ENCODE data around the gene NCBP1.
A peak's percentile ranks its signal among the peaks of the same experiment; 100 is the strongest.

The NCBP1 gene

GRCh38 chr9:97633859-97634490, 354 bp downstream of the NCBP1 start:
- DNase-seq (ENCODE audit: low spot score in 2 of 2): no peak
- H3K36me3 ChIP-seq (replicated peaks): no peaks in the 10 kb centered on the region
- in situ Hi-C loops (cut with MboI; ENCODE audit: low sequenced_read_pairs): no loop called here
- H3K4me1 ChIP-seq: peaks cover 15% of the 10 kb centered on the region
- no peaks in the 10 kb centered on the region for H3K27me3 ChIP-seq (ENCODE audit: low read depth)
- peak overlapping the region; percentile 86 for H3K4me3 ChIP-seq
- H3K9me3 ChIP-seq: no peaks in the 10 kb centered on the region

DNA sequence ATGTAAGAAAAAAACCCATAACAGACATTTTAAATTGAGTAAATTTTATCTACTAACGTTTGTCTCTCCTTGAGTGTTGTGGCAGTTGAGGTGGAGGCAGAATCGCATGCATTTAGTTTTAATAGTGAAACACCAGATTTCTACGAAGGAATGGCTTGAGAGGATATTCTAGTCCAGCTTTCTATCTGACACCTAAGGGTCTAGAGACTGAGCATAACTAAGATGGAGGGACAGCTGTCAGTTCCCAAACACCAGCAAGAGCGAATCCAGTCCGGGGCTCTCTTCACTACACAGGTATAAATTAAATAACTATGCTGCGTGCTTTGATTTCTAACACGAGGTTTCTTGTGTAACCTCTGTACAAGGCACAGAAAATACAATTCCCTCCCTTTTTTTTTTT, 1.4 kb downstream of the NCBP1 start:
- Histone ChIP-seq H3K4me3 (peak overlapping the region; percentile 86), H3K36me3 (replicated peaks) (no peaks in the 10 kb centered on the region), H3K27me3 (ENCODE audit: low read depth) (no peaks in the 10 kb centered on the region), H3K4me1 (peaks cover 14% of the 10 kb centered on the region), H3K9me3 (no peaks in the 10 kb centered on the region)
- in situ Hi-C loops (cut with MboI; ENCODE audit: low sequenced_read_pairs): no loop called here
- no peak for DNase-seq (ENCODE audit: low spot score in 2 of 2)

DNA sequence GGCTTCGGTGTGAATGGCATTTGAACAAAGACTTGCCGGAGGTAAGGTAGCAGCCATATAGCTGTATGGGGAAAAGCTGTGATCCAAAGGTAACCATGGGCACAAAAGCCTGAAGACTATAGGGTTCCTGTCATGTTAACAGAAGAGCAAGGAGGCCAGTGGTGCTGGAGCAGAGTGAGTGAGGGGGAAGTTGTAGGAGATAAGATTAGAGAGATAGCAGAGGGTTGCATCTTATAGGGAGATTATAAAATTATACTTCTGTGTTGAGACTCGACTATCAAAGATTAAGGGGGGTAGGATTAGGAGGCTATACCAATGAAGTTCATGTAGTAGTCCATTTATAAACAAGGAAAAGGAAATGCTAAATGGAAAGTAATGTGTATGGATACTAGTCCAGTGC, 3.3 kb downstream of the NCBP1 start:
- H3K4me3 ChIP-seq: no peak overlapping the region
- in situ Hi-C loops (cut with MboI; ENCODE audit: low sequenced_read_pairs): no loop called here
- no peaks in the 10 kb centered on the region for H3K27me3 ChIP-seq (ENCODE audit: low read depth)
- no peak for DNase-seq (ENCODE audit: low spot score in 2 of 2)
- H3K36me3 ChIP-seq (replicated peaks): peaks cover 11% of the 10 kb centered on the region
- peaks cover 19% of the 10 kb centered on the region for H3K4me1 ChIP-seq
- no peaks in the 10 kb centered on the region for H3K9me3 ChIP-seq

DNA sequence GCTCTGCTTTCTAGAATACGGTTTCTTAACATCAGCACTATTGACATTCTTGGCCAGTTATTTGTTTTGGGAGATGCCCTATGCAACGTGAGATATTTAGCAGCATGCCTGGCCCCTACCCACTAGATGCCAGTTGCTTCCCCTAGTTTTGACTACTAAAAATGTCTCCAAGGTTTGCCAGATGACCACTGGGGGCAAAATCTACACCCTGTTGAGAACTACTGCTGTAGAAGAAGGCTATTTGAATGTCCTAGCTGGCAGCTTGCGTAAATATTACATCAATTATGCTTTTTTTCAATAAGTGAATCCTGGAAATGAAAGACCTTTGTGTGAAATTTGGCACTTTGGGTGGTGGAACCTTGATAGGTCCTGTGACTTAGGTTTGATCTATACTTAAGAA, 5.0 kb downstream of the NCBP1 start:
- Histone ChIP-seq H3K36me3 (replicated peaks) (peaks cover 25% of the 10 kb centered on the region), H3K4me1 (peaks cover 16% of the 10 kb centered on the region), H3K27me3 (ENCODE audit: low read depth) (no peaks in the 10 kb centered on the region), H3K4me3 (no peak overlapping the region), H3K9me3 (no peaks in the 10 kb centered on the region)
- in situ Hi-C loops (cut with MboI; ENCODE audit: low sequenced_read_pairs): no loop called here
- no peak for DNase-seq (ENCODE audit: low spot score in 2 of 2)

DNA sequence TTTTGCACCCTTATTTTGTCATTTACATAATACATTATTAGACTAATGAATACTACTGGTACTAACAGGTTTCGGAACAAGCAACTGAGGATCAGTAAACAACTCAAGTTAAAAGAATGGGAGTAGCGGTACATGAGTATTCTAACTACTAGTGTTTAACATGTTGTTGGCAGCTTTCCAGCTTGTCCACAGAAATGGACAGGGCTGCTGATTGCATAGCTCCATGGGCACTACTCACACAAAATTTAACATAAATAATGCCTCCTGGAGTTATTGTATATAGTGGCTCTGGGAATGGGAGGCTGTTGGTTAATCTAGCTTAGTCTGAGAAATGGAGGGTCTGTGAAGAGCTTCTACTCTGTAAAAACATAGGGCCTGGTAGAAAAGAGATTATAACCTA, 6.7 kb downstream of the NCBP1 start:
- Histone ChIP-seq H3K4me1 (peaks cover 18% of the 10 kb centered on the region), H3K27me3 (ENCODE audit: low read depth) (no peaks in the 10 kb centered on the region), H3K9me3 (no peaks in the 10 kb centered on the region), H3K36me3 (replicated peaks) (peaks cover 35% of the 10 kb centered on the region), H3K4me3 (no peak overlapping the region)
- in situ Hi-C loops (cut with MboI; ENCODE audit: low sequenced_read_pairs): no loop called here
- peak in 1 of 2 experiments; percentile 21 for DNase-seq (ENCODE audit: low spot score in 2 of 2)

DNA sequence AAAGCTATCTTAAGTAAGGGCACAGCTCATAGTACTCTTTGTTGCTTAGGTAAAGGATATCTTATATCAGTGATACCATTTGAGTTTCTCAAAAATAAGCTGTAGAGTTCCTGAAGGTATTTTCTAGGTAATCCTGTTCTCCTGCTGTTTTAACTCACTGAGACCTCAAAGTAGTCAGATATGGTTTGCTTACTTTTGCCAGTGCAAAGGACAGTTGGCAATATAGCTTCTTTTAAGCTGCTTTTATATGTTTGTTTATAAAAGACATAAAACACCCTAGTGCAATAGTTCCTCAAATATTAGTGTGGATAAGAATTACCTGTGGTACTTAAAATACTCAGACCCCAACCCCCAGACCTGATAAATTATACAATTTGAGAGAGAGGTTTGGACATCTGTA, 12.1 kb downstream of the NCBP1 start:
- Histone ChIP-seq H3K27me3 (ENCODE audit: low read depth) (no peaks in the 10 kb centered on the region), H3K4me1 (peaks cover 9% of the 10 kb centered on the region; the same call in 1 of the 2 replicates), H3K36me3 (replicated peaks) (peaks cover 75% of the 10 kb centered on the region), H3K4me3 (no peak overlapping the region), H3K9me3 (no peaks in the 10 kb centered on the region)
- in situ Hi-C loops (cut with MboI; ENCODE audit: low sequenced_read_pairs): no loop called here
- DNase-seq (ENCODE audit: low spot score in 2 of 2): no peak

DNA sequence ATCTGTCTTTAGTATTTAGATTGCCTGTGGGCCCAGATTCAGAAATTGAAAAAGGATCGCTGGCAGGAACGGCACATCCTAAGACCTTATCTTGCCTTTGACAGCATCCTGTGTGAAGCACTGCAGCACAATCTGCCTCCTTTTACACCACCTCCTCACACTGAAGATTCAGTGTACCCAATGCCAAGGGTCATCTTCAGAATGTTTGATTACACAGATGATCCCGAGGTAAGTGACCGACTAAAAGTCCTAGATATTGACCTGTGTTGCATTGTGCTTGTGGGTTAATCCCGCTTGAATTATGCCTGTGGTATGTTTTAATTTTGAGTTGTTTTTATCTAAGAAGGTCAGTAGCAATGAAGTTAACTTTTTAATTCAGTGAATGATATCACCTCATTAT, 14.4 kb downstream of the NCBP1 start:
- Histone ChIP-seq H3K4me1 (peaks cover 9% of the 10 kb centered on the region; the same call in 1 of the 2 replicates), H3K4me3 (no peak overlapping the region), H3K36me3 (replicated peaks) (peaks cover 72% of the 10 kb centered on the region), H3K27me3 (ENCODE audit: low read depth) (no peaks in the 10 kb centered on the region), H3K9me3 (no peaks in the 10 kb centered on the region)
- in situ Hi-C loops (cut with MboI; ENCODE audit: low sequenced_read_pairs): no loop called here
- DNase-seq (ENCODE audit: low spot score in 2 of 2): no peak

GRCh38 chr9:97651646-97652045, 18.0 kb downstream of the NCBP1 start:
- DNase-seq (ENCODE audit: low spot score in 2 of 2): no peak
- no peaks in the 10 kb centered on the region for H3K4me1 ChIP-seq
- peaks cover 80% of the 10 kb centered on the region for H3K36me3 ChIP-seq (replicated peaks)
- H3K4me3 ChIP-seq: no peak overlapping the region
- no peaks in the 10 kb centered on the region for H3K9me3 ChIP-seq
- H3K27me3 ChIP-seq (ENCODE audit: low read depth): no peaks in the 10 kb centered on the region
- in situ Hi-C loops (cut with MboI; ENCODE audit: low sequenced_read_pairs): no loop called here

GRCh38 chr9:97658707-97659106, 25.1 kb downstream of the NCBP1 start:
- no peaks in the 10 kb centered on the region for H3K9me3 ChIP-seq
- in situ Hi-C loops (cut with MboI; ENCODE audit: low sequenced_read_pairs): no loop called here
- H3K27me3 ChIP-seq (ENCODE audit: low read depth): no peaks in the 10 kb centered on the region
- no peak for DNase-seq (ENCODE audit: low spot score in 2 of 2)
- peaks cover 85% of the 10 kb centered on the region for H3K36me3 ChIP-seq (replicated peaks)
- no peaks in the 10 kb centered on the region for H3K4me1 ChIP-seq
- H3K4me3 ChIP-seq: no peak overlapping the region

- in situ Hi-C loops (cut with MboI; ENCODE audit: low sequenced_read_pairs): no loop called here
- Histone ChIP-seq H3K9me3 (no peaks in the 10 kb centered on the region), H3K4me1 (no peaks in the 10 kb centered on the region), H3K36me3 (replicated peaks) (peaks cover 88% of the 10 kb centered on the region), H3K4me3 (no peak overlapping the region), H3K27me3 (ENCODE audit: low read depth) (no peaks in the 10 kb centered on the region)
- DNase-seq (ENCODE audit: low spot score in 2 of 2): no peak
Observed at GRCh38 chr9:97659771-97660170, 26.1 kb downstream of the NCBP1 start.

DNA sequence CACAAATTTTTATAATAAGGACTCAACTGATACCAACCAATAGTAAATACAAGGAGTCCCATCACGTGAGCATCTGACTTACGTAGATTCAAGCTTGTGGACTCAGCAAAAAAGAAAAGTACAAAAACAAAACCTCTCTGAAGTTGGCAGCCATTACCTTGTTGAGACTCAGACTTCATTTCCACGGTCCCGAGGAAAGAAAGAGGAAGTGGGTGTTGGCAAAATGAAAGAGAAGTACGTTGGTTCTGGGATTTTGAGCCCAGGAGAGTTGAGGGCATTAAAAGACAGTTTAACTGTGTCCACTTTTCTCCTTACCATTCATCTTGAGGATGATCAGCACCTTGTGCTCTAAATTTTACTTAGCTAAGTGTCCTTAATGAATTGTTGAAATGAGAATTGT, 26.7 kb downstream of the NCBP1 start:
- in situ Hi-C loops (cut with MboI; ENCODE audit: low sequenced_read_pairs): no loop called here
- no peak for DNase-seq (ENCODE audit: low spot score in 2 of 2)
- no peaks in the 10 kb centered on the region for H3K4me1 ChIP-seq
- no peaks in the 10 kb centered on the region for H3K9me3 ChIP-seq
- H3K4me3 ChIP-seq: no peak overlapping the region
- H3K27me3 ChIP-seq (ENCODE audit: low read depth): no peaks in the 10 kb centered on the region
- peaks cover 88% of the 10 kb centered on the region for H3K36me3 ChIP-seq (replicated peaks)

- Histone ChIP-seq H3K4me1 (no peaks in the 10 kb centered on the region), H3K27me3 (ENCODE audit: low read depth) (no peaks in the 10 kb centered on the region), H3K36me3 (replicated peaks) (peaks cover 85% of the 10 kb centered on the region), H3K9me3 (no peaks in the 10 kb centered on the region), H3K4me3 (no peak overlapping the region)
- in situ Hi-C loops (cut with MboI; ENCODE audit: low sequenced_read_pairs): no loop called here
- no peak for DNase-seq (ENCODE audit: low spot score in 2 of 2)
Observed at GRCh38 chr9:97660847-97661246, 27.2 kb downstream of the NCBP1 start.

GRCh38 chr9:97665742-97666141, 32.1 kb downstream of the NCBP1 start:
- in situ Hi-C loops (cut with MboI; ENCODE audit: low sequenced_read_pairs): no loop called here
- H3K36me3 ChIP-seq (replicated peaks): peaks cover 85% of the 10 kb centered on the region

GRCh38 chr9:97666907-97667686, 33.5 kb downstream of the NCBP1 start:
- in situ Hi-C loops (cut with MboI; ENCODE audit: low sequenced_read_pairs): no loop called here

More at GRCh38 chr9:97665742-97666141, 32.1 kb downstream of the NCBP1 start:
- no peak for DNase-seq (ENCODE audit: low spot score in 2 of 2)
- no peaks in the 10 kb centered on the region for H3K4me1 ChIP-seq
- H3K9me3 ChIP-seq: no peaks in the 10 kb centered on the region
- H3K4me3 ChIP-seq: no peak overlapping the region
- H3K27me3 ChIP-seq (ENCODE audit: low read depth): no peaks in the 10 kb centered on the region

More at GRCh38 chr9:97666907-97667686, 33.5 kb downstream of the NCBP1 start:
- DNase-seq (ENCODE audit: low spot score in 2 of 2): no peak
- no peaks in the 10 kb centered on the region for H3K4me1 ChIP-seq
- H3K4me3 ChIP-seq: no peak overlapping the region
- no peaks in the 10 kb centered on the region for H3K27me3 ChIP-seq (ENCODE audit: low read depth)
- peaks cover 88% of the 10 kb centered on the region for H3K36me3 ChIP-seq (replicated peaks)
- no peaks in the 10 kb centered on the region for H3K9me3 ChIP-seq
